HG02610 (cell line): ENCODE measurements around the gene S100A10.

Experiments used
- ATAC-seq: cut with Tn5 transposase; IDR thresholded peaks from one replicate; pipeline ENCODE4 v1.9.1; 2021; ENCODE audit warnings: mild to moderate bottlenecking, moderate library complexity; ENCODE audit not compliant: unreplicated experiment

S100A10 gene

GRCh38 chr1:152013664-152014237 lies 20.1 kb upstream of the S100A10 start:
- ATAC-seq, result no peak

GRCh38 chr1:152009691-152010090 lies 16.0 kb upstream of the S100A10 start:
- no peak for ATAC-seq

- no peak for ATAC-seq
Observed at GRCh38 chr1:152007047-152007446, 13.4 kb upstream of the S100A10 start.

- ATAC-seq, result no peak
Observed at GRCh38 chr1:152005360-152005912, 11.8 kb upstream of the S100A10 start.

GRCh38 chr1:152003846-152004442 lies 10.3 kb upstream of the S100A10 start:
- ATAC-seq, result no peak

- ATAC-seq, result no peak
Observed at GRCh38 chr1:152002960-152003359, 9.3 kb upstream of the S100A10 start.

- no peak for ATAC-seq
Observed at GRCh38 chr1:152001631-152002584, 8.2 kb upstream of the S100A10 start.

GRCh38 chr1:152000964-152001630 lies 7.4 kb upstream of the S100A10 start:
- no peak for ATAC-seq

- no peak for ATAC-seq
Observed at GRCh38 chr1:151998611-151999362, 5.1 kb upstream of the S100A10 start.

GRCh38 chr1:151997284-151997570 lies 3.6 kb upstream of the S100A10 start:
- ATAC-seq, result no peak

GRCh38 chr1:151995774-151996173 lies 2.1 kb upstream of the S100A10 start:
- no peak for ATAC-seq

GRCh38 chr1:151994956-151995355 lies 1.3 kb upstream of the S100A10 start:
- no peak for ATAC-seq

GRCh38 chr1:151993084-151993733 lies 450 bp downstream of the S100A10 start:
- no peak for ATAC-seq

GRCh38 chr1:151992303-151993083 lies 1.2 kb downstream of the S100A10 start:
- no peak for ATAC-seq

GRCh38 chr1:151991663-151992302 lies 1.9 kb downstream of the S100A10 start:
- no peak for ATAC-seq

GRCh38 chr1:151990856-151991198 lies 2.8 kb downstream of the S100A10 start:
- ATAC-seq, result no peak

GRCh38 chr1:151990058-151990855 lies 3.4 kb downstream of the S100A10 start:
- no peak for ATAC-seq

GRCh38 chr1:151989211-151989862 lies 4.3 kb downstream of the S100A10 start:
- no peak for ATAC-seq
